Nucleus accumbens (tissue), 56 donors: ENCODE measurements around the gene AP3M1.
"Not testable (repeated sequence)": the region's sequence is repeated elsewhere in the genome, so short reads cannot be mapped to it uniquely, and the experiment has no call there.

Source experiments
- DNase-seq, 56 donors: peaks; one replicate each; lab custom pipeline; 2025; lab: John Stamatoyannopoulos, UW

Gene AP3M1

DNA sequence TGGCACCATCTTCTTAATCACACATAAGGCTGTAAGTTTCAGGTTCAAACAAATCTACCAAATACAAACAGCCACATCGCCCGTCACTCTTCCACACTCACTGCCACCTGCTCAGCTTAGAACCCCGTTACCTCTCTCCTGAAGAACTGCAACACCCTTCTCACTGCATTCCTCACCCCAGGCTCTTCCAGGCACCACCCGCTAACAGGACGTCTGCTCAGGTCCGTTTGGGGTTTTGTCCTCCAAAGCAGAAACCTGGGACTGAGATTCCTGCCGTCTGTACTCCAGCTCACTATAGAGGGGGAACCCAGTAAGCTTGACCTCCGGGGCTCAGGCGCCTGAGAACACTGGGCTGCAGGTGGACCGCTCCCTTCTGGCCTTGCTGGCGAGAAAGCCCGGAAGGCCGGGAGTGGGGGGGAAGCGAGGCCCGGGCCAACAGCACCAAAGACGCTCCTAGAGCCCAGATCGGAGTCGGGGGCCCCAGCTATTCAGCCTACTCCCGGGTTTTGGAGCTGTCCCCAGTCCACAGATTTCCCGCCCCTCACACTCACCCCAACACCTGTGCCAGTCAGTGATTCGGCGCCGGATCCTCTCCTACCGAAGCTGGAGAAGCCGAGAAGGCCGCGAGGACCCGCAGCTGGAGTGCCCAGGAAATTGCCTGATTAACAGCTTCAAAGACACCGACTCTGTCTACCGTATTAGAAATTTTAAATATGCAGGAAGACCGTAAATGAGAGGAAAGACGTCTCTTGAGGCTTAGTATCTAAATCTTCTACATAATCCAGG is at the start of gene AP3M1:
AP3M1 (minus strand) TSS at position 625 of the 786 bp plus-strand sequence. CDS start 12,449 bp downstream, outside the sequence.
- peak; percentile 42 to 94 (median 81) for DNase-seq

- DNase-seq, result no peak
Measured at GRCh38 chr10:74199315-74199714, 48.7 kb upstream of the AP3M1 start.

- DNase-seq, result no peak
Measured at GRCh38 chr10:74194999-74195398, 44.4 kb upstream of the AP3M1 start.

DNA sequence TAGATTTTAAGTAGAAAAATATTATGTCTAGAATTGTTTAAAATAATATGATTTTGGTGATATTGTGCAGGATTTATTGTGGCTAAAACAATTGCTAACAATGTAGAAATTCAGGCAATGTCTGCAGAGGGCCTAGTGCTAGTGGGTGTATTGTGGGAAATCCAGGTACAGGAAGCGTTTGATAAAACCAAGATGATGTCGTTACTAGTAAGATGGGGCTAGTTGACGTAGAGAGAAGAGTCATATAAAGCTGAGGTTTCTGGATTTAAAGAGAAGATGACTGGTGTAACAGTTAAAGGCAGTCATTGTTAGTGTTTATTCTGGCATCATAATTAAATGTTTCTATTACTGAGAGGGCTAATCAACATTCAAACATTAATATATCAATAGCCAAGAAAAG is 43.9 kb upstream of the AP3M1 start:
- DNase-seq, result no peak

- DNase-seq, result no peak
Measured at GRCh38 chr10:74190494-74190893, 39.9 kb upstream of the AP3M1 start.

DNA sequence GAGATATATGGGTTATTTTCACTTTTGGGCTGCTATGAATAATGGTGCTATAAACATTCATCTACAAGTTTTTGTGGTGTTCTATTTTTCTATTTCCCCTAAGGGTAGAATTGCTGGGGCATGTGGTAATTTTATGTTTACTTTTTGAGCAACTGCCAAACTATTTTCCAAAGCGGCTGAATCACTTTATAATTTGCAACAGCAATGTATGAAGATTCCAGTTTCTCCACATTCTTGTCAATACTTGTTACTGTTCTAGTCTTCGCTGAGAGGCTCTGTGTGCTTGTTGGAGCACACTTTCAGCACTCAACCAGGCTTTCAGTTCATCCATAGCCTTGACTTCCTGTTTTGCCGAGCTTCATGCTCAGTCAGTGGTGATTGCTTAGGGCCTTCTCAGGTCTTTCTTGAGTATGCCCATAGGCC is 39.4 kb upstream of the AP3M1 start:
- DNase-seq, result peak in 1 of 56 donors; percentile 4

DNA sequence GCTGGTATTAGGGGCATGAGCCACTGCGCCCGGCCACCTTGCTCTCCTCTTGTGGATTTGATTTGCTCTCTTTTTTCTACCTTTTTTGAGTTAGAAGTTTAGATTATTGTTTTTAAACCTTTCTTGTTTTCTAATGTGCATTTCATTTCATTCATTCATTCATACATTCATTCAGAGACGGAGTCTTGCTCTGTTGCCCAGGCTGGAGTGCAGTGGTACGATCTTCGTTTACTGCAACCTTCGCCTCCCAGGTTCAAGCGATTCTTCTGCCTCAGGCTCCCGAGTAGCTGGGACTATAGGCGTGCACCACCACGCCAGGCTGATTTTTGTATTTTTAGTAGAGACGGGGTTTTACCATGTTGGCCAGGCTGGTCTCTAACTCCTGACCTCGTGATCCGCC is 38.0 kb upstream of the AP3M1 start:
- not testable (repeated sequence) for DNase-seq

- DNase-seq, result no peak
Measured at GRCh38 chr10:74187237-74187636, 36.6 kb upstream of the AP3M1 start.

GRCh38 chr10:74186678-74187077 is 36.0 kb upstream of the AP3M1 start:
- DNase-seq, result no peak

DNA sequence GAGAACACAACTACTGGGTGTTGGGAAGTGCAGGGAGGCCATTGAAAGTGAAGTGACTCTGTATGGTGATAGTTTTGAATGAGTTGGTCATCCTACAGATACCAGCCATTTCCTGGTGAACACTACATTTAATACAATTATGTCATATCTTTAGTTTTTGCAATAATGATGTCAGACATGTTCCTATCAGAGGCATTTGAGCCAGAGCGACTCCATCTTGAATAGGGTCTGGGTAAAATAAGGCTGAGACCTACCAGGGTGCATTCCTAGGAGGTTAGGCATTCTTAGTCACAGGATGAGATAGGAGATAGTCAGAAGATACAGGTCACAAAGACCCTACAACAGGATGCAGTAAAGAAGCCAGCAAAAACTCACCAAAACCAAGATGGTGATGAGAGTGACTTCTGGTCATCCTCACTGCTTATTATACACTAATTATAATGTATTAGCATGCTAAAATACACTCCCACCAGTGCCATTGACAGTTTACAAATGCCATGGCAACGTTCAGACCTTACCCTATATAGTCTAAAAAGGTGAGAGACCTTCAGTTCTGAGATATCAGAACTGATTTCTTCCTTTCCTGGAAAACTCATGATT is 28.6 kb upstream of the AP3M1 start:
- no peak for DNase-seq

- DNase-seq, result no peak
Measured at GRCh38 chr10:74178042-74178791, 27.6 kb upstream of the AP3M1 start.

DNA sequence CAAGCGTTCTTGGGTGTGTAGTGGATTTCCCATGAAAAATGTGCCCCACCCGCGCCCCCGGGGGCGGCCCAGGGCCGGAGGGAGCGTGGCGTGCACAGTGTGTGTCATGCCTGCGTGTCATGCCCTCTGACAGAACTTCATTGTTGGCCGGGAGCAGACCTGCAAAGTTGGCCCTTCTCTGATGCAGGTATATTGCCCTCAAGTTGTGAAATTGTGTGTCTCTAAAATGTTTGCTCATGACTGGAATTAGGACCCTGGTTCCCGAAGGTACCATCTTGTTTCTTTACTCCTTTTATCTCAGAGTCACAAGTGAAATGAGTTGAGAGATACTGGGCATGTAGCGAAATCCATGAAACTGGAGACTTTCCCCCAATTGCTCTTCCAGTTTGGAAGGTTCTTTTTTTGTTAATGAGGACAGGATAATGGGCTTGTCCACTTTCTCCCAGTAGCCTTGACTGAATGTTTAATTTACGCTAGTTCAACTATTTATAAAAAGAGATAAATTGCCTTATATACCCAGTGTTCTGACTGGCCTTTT is 26.6 kb upstream of the AP3M1 start:
- peak in 22 of 56 donors; percentile 34 to 63 (median 46) for DNase-seq

GRCh38 chr10:74176380-74177139 is 25.9 kb upstream of the AP3M1 start:
- peak in 55 of 56 donors; percentile 61 to 96 (median 87) for DNase-seq

DNA sequence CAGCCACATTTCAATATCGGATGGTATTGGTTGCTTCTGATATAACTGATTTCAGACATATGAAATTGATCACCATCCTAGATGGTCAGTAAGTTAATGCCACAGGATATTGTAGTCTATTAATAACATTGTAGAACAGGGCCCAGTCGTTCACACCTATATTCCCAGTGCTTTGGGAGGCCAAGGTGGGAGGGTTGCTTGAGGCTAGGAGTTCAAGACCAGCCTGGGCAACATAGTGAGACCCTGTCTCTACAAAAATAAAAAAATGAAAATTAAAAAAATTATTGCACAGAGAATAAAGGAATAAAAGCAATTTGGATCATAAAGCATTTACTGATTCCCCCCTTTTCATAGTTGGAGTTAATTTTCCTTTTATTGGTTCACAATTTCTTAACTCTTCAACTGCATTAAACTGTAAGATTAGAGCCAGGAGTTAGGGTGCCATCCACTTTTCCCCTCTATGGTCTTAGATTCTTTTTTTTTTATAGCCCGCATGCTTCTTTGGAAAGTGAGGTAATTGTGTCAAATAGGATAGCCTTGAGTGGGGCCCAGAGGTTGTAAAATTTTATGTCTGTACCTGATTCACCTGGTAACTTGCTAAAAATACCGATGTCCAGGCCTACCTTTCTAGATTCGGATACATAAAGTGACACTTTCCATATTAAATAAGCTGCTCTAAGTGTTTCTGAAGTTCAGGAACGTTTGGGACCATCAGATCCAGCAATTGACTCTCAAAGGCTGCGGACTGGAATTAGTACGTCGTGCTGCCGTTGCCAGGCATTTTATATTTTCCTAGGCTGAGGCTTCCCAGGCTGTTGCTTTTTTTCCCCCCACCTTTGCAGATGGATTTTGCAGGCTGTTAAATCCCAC is 25.1 kb upstream of the AP3M1 start:
- no peak for DNase-seq

DNA sequence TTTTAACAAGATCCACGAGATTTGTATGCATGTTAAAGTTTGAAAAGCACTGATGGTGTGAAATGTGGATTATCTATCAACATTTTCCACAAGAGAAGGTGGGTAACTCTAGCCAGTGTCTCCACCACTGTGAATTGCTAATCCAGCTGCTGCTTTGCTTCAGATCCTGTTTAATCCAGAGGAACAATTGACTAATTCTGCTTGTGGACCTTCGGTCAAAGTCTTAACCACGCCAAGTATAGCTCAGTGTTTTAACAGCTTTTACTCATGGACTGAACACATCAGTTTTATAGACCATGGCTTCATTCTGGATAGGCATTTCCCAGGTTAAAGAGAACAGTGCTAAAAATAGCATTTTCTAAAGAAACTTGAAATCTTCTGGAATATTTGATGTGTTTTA is 23.9 kb upstream of the AP3M1 start:
- DNase-seq, result no peak

GRCh38 chr10:74171625-74172024 is 21.0 kb upstream of the AP3M1 start:
- DNase-seq, result no peak

- no peak for DNase-seq
Measured at GRCh38 chr10:74167443-74167842, 16.8 kb upstream of the AP3M1 start.

DNA sequence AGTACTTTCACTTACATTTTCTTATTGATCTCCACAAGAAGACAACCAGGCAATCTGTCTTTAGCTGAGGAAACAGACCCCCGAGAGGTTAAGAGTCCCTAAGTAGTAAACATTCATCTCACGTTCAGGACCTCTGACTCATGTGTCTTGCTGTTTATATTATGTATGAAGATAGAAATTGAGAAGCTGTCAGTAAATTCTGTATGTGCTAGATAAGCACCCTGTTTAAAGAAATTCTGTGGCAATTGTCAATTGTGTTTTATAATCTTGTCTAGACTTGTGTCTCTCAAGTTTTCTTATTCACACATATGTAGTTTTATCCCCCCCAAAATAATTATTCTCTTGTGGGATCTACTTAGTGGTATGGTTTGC is 14.9 kb upstream of the AP3M1 start:
- DNase-seq, result no peak
